Measurements from ENCODE around the gene MAP7.

The MAP7 gene

GRCh38 chr6:136427378-136427717 is 122.9 kb downstream of the MAP7 start:
- in situ Hi-C loops (cut with HindIII; ENCODE audit: low sequenced_read_pairs) = no loop called here

DNA sequence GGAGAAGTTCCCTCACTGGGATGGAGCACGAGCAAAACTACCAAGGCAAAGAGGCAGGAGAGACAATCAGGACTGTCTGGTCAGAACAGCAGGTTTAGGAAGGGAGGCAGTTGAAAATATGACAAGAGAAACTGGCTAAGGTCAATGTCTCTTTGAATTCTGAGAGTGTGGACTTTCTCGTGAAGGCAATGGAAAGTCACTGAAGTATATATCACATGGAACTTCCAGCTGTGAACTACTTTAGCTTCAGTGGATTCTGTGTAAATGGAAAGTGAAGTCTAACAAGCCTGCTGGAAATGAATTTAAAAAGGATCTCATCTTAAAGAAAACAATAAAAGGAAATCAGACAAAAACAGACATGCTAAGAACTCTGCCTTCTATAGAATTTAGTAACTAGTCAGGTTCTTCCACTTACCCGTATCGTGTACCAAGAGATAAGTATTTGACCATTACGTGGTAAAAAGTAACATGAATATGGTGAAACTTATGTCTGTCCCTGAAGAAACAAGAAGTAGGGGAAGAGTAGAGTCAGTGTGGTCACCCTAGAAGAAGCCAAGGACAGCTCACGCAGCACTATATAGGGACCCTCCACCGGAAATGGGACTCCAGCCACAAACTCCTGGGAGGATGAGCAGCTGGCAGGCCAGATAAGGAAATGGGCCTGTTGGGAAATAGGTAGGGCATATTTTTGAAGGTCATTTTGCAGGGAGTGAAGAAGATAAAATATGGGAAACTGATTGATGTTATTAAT is 123.4 kb downstream of the MAP7 start:
- in situ Hi-C loops (cut with HindIII; ENCODE audit: low sequenced_read_pairs) = no loop called here

DNA sequence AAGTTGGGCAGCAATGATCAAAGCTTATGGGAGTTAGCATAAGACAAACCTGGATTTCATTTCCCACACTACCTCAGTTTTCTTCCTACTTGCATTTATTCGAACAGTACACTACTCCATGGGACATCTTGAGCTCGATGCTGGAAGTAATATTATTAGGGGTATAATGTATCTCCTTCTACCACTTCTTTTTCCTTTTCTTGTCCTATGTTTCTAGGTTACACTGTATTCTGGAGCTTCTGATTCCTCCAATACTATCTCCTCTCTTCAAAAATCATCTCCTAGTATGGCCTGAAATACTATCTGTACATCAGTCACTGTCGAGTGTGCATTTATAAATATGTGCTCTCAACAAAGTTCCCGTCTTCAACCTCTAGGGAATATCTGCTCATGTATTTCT is 124.4 kb downstream of the MAP7 start:
- in situ Hi-C loops (cut with HindIII; ENCODE audit: low sequenced_read_pairs) = no loop called here

GRCh38 chr6:136424901-136425300 is 125.3 kb downstream of the MAP7 start:
- in situ Hi-C loops (cut with HindIII; ENCODE audit: low sequenced_read_pairs) = no loop called here

DNA sequence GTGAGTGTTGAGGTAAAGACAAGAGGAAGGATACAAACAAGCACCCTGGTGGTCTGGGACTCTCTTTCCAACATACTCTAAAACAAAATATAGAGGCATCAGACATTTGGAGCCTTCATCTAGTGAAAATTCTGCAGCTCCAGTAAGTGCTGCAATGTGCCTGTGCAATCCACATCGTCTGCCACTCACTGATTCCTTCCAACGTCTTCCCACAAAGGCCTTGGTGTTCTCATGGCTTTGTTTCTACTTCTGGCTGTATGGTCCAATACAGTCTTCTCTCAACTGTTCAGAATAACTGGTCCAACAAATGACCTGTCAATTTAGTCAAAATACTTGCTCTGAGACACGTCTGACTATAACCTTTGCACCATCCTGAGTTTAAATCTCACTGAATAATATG is 125.8 kb downstream of the MAP7 start:
- in situ Hi-C loops (cut with HindIII; ENCODE audit: low sequenced_read_pairs) = no loop called here

GRCh38 chr6:136421537-136422158 is 128.6 kb downstream of the MAP7 start:
- in situ Hi-C loops (cut with HindIII; ENCODE audit: low sequenced_read_pairs) = no loop called here

- in situ Hi-C loops (cut with HindIII; ENCODE audit: low sequenced_read_pairs) = no loop called here
Measured at GRCh38 chr6:136420853-136421252, 129.4 kb downstream of the MAP7 start.

DNA sequence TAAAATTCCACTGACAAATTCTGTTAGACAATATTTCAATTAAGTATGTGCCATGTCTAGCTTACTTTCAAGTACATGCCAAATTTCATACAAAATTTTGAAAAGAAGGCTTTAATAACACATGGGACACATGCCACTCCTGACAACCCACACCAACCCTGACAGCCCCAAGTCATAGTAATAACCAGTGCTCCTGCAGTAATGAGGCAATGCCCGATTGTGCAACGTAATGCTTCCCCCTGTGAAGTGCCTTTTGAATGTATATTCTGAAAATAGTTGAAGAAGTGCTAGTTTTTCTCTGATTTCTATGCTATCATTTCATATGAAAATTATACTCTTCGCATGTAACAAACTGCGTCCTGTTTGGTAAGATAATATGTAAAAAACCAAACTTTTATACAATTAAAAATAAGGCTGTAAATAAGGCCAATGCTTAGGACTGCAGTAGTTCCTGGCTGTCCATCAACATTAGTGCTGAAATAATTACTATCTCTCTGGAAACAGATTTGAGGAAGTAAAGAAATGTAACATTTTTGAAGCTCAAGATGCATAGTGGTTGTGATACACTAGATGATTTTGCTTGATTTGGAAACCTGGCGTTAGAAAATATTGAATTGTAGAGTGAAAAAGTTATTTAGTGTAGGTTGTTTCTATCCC is 134.7 kb downstream of the MAP7 start:
- in situ Hi-C loops (cut with HindIII; ENCODE audit: low sequenced_read_pairs) = no loop called here

DNA sequence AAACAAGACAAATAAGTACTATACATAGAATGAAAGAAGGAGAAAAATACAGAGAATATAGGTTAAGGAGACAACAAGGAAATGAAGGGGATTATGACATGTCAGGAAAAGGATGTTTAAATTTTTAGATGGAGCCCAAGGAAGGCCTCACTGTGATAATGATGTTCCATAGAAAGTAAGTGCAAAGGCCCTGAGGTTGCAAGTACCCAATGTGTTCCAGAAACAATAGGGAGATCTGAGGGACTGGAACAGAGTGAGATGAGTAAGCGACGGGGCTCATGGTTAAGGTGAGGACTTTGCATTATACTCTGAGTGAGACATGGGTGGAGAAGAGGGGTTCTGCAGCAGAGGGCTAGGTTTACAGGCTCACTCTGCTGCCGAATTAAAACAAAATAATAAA is 137.8 kb downstream of the MAP7 start:
- in situ Hi-C loops (cut with HindIII; ENCODE audit: low sequenced_read_pairs) = no loop called here

GRCh38 chr6:136411453-136412354 is 138.5 kb downstream of the MAP7 start:
- in situ Hi-C loops (cut with HindIII; ENCODE audit: low sequenced_read_pairs) = no loop called here

DNA sequence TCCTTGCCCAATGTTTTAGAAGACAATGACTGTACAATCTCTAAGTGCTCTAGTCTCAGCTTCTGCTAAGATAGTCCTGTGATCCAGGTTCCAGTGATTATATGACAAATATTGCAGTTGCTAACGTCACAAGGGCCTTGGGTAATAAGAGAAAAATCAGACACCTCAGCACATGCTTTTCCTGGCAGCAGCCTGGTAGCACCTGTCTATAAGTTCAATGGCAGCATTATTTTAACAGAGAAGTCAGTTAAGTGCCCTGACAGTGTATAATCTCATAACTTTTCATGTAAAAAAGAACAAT is 139.2 kb downstream of the MAP7 start:
- in situ Hi-C loops (cut with HindIII; ENCODE audit: low sequenced_read_pairs) = no loop called here

- in situ Hi-C loops (cut with HindIII; ENCODE audit: low sequenced_read_pairs) = no loop called here
Measured at GRCh38 chr6:136410201-136411024, 139.8 kb downstream of the MAP7 start.

DNA sequence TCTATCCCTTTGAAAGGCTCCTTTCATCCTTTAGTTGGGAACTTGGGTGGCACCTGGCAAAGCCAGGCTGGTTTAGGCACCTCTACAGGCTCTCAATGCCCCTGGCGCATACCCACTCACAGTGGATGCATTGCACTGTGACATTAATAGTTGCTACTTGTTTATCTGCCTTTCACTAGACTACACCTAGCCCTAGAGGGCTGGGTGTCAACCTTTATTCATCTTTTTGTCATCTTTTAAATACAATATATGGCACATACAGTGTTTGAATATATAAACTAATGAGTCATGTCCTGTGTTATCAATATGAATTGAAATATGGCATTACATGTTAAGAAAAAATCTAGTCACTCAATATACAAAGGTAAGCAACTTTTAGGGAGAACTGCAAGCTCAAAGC is 140.6 kb downstream of the MAP7 start:
- in situ Hi-C loops (cut with HindIII; ENCODE audit: low sequenced_read_pairs) = no loop called here

- in situ Hi-C loops (cut with HindIII; ENCODE audit: low sequenced_read_pairs) = no loop called here
Measured at GRCh38 chr6:136408204-136408603, 142.0 kb downstream of the MAP7 start.

- in situ Hi-C loops (cut with HindIII; ENCODE audit: low sequenced_read_pairs) = no loop called here
Measured at GRCh38 chr6:136405420-136406029, 144.7 kb downstream of the MAP7 start.

DNA sequence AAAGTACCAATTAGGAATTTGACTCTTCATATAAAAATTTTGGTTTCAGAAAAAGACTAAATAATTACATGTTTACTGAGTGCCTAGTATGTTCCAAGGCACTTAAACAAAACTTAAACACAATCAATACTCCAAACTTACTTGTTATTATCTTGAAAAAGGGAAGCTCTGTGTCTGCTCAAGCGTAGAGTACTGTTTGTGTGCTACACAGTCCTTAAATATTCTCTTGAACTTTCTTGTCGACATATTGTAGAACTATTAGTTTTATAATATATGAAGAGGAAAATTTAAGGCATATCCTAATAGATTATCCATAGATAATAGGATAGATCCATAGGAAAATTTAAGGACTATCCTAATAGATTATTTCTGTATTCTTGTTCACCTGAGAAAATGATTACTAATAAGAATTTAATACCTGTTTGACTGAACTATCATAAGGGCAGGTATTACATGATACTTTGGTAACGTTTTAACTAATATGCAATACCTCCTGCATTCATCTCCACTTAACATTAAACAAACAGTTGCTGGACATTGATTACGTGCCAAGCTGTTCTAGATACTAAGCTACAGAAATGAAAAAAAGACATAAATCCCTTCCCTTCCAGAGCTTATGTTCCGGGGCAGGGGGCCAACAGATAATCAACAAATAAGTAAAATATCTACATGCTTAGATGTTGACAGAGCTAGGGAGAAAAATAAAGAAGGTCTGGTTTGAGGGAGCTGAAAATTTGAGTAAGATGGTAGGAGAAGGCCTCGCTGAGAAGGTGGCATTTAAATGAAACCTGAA is 145.4 kb downstream of the MAP7 start:
- in situ Hi-C loops (cut with HindIII; ENCODE audit: low sequenced_read_pairs) = no loop called here

DNA sequence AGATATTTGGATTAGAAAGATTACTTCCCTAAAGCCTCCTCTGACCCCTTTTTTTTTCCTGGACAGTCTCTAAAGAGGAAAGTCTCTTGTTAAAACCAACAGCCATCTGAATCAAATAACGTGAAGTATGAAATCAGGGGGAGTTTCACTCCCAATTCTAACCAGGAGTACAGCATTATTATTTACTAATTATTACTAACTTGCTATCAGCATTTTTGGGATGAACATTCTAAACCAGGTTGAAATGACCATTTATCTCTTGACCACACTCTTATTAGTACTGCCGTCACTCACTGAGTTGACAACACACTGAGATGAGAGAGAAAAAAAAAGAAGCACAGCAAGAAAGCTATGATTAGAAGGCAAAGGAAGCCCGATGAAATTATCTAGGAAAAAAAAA is 146.2 kb downstream of the MAP7 start:
- in situ Hi-C loops (cut with HindIII; ENCODE audit: low sequenced_read_pairs) = no loop called here

DNA sequence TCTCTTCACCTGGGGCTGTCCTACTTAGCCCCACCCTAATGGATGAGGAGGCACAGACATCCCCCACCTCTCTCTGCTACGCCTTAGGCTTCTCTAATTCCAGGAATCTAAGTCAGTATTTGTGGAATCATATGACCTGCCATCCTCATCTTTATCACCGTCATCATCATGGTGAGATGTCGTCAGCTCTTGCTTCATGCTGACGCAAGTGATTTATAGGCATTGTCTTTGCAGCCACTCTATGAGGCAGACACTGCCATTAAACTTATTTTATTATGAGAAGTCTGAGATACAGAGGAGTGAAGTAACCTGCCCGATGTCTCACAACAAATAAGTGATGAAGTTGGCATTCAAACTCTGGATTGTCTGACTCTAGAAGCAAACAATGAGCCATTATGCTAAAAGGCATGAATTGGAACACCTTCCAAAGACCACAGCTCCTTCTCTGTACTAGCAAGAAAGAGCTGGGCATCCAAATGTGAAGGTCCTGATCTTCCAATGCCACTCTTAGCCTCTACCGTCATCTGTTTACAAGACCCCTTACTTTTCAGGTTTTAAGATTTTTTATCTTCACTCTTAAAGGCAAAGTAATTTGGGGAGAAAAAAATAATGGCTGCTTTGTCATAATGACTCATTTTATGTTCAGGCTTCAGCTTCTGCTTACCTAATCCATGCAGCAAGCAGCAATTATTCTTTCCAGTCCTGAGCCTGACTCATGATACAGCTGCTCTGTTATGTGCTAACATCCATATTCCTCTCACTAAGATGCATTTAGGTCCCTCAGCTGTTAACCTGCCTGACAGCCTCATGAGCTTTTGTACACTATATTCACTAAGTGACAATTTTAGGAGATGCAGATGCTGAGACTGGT is 146.9 kb downstream of the MAP7 start:
- in situ Hi-C loops (cut with HindIII; ENCODE audit: low sequenced_read_pairs) = no loop called here

GRCh38 chr6:136401749-136402148 is 148.5 kb downstream of the MAP7 start:
- in situ Hi-C loops (cut with HindIII; ENCODE audit: low sequenced_read_pairs) = no loop called here

All from DLD1 (cell line).